HG02798 (cell line): ENCODE results near the gene CABLES1.

Source experiments
- ATAC-seq: cut with Tn5 transposase; IDR thresholded peaks from one replicate; pipeline ENCODE4 v1.9.1; 2021; ENCODE audit warnings: mild to moderate bottlenecking; ENCODE audit not compliant: unreplicated experiment, poor library complexity

Gene CABLES1

GRCh38 chr18:23189099-23189498 is 53.8 kb downstream of the CABLES1 start:
- ATAC-seq = no peak

GRCh38 chr18:23189768-23190661 is 54.7 kb downstream of the CABLES1 start:
- no peak for ATAC-seq

GRCh38 chr18:23191232-23191631 is 55.9 kb downstream of the CABLES1 start:
- no peak for ATAC-seq

GRCh38 chr18:23193742-23194141 is 58.5 kb downstream of the CABLES1 start:
- no peak for ATAC-seq

- ATAC-seq = no peak
Observed at GRCh38 chr18:23194155-23194996, 59.1 kb downstream of the CABLES1 start.

GRCh38 chr18:23194997-23195957 is 60.0 kb downstream of the CABLES1 start:
- no peak for ATAC-seq

GRCh38 chr18:23196119-23197007 is 61.1 kb downstream of the CABLES1 start:
- no peak for ATAC-seq

GRCh38 chr18:23198217-23198845 is 63.0 kb downstream of the CABLES1 start:
- no peak for ATAC-seq

GRCh38 chr18:23200756-23201155 is 65.5 kb downstream of the CABLES1 start:
- ATAC-seq = no peak

GRCh38 chr18:23201741-23202140 is 66.5 kb downstream of the CABLES1 start:
- ATAC-seq = no peak

GRCh38 chr18:23203891-23204432 is 68.7 kb downstream of the CABLES1 start:
- no peak for ATAC-seq

- ATAC-seq = no peak
Observed at GRCh38 chr18:23204589-23205235, 69.4 kb downstream of the CABLES1 start.

GRCh38 chr18:23205980-23206379 is 70.7 kb downstream of the CABLES1 start:
- no peak for ATAC-seq

- ATAC-seq = no peak
Observed at GRCh38 chr18:23207191-23207955, 72.1 kb downstream of the CABLES1 start.

- no peak for ATAC-seq
Observed at GRCh38 chr18:23207994-23208393, 72.7 kb downstream of the CABLES1 start.

GRCh38 chr18:23208600-23208999 is 73.3 kb downstream of the CABLES1 start:
- ATAC-seq = no peak

- no peak for ATAC-seq
Observed at GRCh38 chr18:23209031-23209430, 73.7 kb downstream of the CABLES1 start.
